ENCODE results near the gene SLC38A1.

The SLC38A1 gene

DNA sequence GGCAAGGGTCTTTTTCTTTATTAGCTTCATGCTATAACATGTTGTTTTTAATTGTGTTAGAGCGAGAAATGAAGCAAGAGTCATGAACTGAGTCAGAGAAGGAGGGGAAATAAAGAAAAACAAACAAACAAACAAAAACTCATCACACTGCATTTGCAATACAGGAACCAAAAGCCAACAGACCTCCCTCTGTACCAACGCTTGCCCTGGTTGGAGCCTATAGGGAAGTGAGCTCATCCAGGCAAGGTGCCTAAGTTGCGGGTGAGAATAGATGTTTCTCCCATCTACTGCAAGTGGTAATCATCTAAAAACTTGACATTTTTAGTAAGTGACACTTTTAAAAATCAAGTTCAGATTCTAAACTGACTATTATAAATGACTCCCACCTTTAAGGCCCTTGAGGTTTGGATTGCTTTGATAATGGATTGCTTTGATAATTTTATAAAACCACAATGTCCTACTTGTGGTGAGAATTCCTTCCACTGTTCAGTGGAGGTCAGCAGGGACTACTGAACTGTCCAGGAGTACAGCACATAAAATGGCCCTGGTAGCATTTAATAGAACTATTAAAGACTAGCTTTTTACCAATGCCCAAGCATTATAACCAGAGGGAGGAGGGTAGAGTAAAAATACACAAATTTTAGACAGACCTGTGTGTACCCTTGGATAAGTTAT, 31.3 kb downstream of the SLC38A1 start:
- no peaks in the 10 kb centered on the region for H3K4me1 ChIP-seq (ENCODE audit: control insufficient read depth in 5 of 5, insufficient read depth in 5 of 5, low read length in 5 of 5)
- no peaks in the 10 kb centered on the region for H3K9me3 ChIP-seq (ENCODE audit: control insufficient read depth in 5 of 5, low read length in 5 of 5)
- H3K27ac ChIP-seq (ENCODE audit: low read depth, low read length): no peak overlapping the region
- H3K4me3 ChIP-seq (ENCODE audit: low read depth in 1 of 5, low read length in 5 of 5): no peak overlapping the region
- no peaks in the 10 kb centered on the region for H3K36me3 ChIP-seq (ENCODE audit: control insufficient read depth in 5 of 5, insufficient read depth in 5 of 5, low read length in 5 of 5)
- no peaks in the 10 kb centered on the region for H3K27me3 ChIP-seq (ENCODE audit: control insufficient read depth in 5 of 5, insufficient read depth in 4 of 5, low read length in 5 of 5)
- H3K9ac ChIP-seq (ENCODE audit: low read length in 5 of 5): no peak overlapping the region

DNA sequence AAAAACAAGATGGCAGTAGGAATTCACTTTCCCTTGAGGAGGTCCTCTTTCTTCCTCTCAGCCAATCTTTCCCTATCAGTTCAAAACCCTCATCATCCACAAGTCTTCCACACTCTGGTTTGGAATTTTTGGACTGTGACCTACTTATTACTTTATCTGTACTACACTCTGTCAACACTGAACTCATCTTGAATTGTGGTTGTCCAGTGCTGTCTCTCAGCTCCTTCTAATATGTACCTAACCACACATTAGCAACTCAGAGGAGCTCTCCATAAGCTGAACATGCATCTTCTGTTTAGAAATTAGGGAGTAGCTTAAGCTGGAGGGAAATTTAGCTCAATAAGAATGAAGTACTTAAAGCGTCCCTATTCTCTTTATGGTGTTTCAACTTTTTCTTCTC, 34.8 kb downstream of the SLC38A1 start:
- no peak overlapping the region for H3K27ac ChIP-seq (ENCODE audit: low read depth, low read length)

DNA sequence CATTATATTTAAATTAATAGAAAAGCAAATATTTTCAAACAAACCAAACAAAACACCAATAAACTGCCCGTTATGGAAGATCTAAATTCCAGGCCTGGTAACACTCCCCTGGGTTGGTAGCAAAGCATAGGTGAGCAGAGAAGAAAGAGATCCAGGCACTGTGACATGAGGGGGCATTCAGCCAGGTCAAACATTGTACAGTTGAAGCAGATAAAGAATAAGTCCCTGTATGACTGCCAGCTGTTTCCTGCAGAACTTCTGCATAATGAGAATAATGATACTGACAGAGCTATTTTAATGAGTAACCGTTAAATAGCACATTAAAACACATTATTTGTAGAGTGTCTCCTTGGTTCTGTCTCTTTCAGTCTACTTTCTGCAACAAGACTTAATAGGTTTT, 35.4 kb downstream of the SLC38A1 start:
- Histone ChIP-seq H3K9ac (ENCODE audit: low read length in 5 of 5) (no peak overlapping the region), H3K4me3 (ENCODE audit: low read depth in 1 of 5, low read length in 5 of 5) (no peak overlapping the region), H3K9me3 (ENCODE audit: control insufficient read depth in 5 of 5, low read length in 5 of 5) (no peaks in the 10 kb centered on the region), H3K36me3 (ENCODE audit: control insufficient read depth in 5 of 5, insufficient read depth in 5 of 5, low read length in 5 of 5) (no peaks in the 10 kb centered on the region), H3K4me1 (ENCODE audit: control insufficient read depth in 5 of 5, insufficient read depth in 5 of 5, low read length in 5 of 5) (no peaks in the 10 kb centered on the region), H3K27me3 (ENCODE audit: control insufficient read depth in 5 of 5, insufficient read depth in 4 of 5, low read length in 5 of 5) (no peaks in the 10 kb centered on the region), H3K27ac (ENCODE audit: low read depth, low read length) (no peak overlapping the region)

More for the DNA sequence above, 34.8 kb downstream of the SLC38A1 start:
- no peaks in the 10 kb centered on the region for H3K9me3 ChIP-seq (ENCODE audit: control insufficient read depth in 5 of 5, low read length in 5 of 5)
- no peak overlapping the region for H3K9ac ChIP-seq (ENCODE audit: low read length in 5 of 5)
- no peaks in the 10 kb centered on the region for H3K27me3 ChIP-seq (ENCODE audit: control insufficient read depth in 5 of 5, insufficient read depth in 4 of 5, low read length in 5 of 5)
- no peak overlapping the region for H3K4me3 ChIP-seq (ENCODE audit: low read depth in 1 of 5, low read length in 5 of 5)
- no peaks in the 10 kb centered on the region for H3K36me3 ChIP-seq (ENCODE audit: control insufficient read depth in 5 of 5, insufficient read depth in 5 of 5, low read length in 5 of 5)
- H3K4me1 ChIP-seq (ENCODE audit: control insufficient read depth in 5 of 5, insufficient read depth in 5 of 5, low read length in 5 of 5): no peaks in the 10 kb centered on the region

DNA sequence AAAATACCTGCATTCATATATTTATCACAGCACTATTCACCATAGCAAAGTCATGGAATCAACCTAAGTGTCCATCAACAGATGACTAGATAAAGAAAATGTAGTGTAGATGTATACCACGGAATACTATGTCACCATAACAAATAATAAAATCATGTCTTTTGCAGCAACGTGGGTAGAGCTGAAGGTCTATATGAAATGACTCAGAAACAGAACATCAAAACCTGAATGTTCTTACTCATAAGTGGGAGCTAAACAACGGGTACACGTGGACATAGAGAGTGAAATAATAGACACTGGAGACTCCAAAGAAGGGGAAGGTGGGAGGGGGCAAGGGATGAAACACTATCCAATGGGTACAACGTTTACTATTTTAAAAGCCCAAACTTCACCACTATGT, 37.9 kb downstream of the SLC38A1 start:
- no peak overlapping the region for H3K9ac ChIP-seq (ENCODE audit: low read length in 5 of 5)
- no peak overlapping the region for H3K4me3 ChIP-seq (ENCODE audit: low read depth in 1 of 5, low read length in 5 of 5)
- H3K36me3 ChIP-seq (ENCODE audit: control insufficient read depth in 5 of 5, insufficient read depth in 5 of 5, low read length in 5 of 5): no peaks in the 10 kb centered on the region
- H3K9me3 ChIP-seq (ENCODE audit: control insufficient read depth in 5 of 5, low read length in 5 of 5): no peaks in the 10 kb centered on the region
- no peaks in the 10 kb centered on the region for H3K27me3 ChIP-seq (ENCODE audit: control insufficient read depth in 5 of 5, insufficient read depth in 4 of 5, low read length in 5 of 5)
- H3K4me1 ChIP-seq (ENCODE audit: control insufficient read depth in 5 of 5, insufficient read depth in 5 of 5, low read length in 5 of 5): peaks cover 0 to 8% (median 2%) of the 10 kb centered on the region in 5 donors
- H3K27ac ChIP-seq (ENCODE audit: low read depth, low read length): no peak overlapping the region

DNA sequence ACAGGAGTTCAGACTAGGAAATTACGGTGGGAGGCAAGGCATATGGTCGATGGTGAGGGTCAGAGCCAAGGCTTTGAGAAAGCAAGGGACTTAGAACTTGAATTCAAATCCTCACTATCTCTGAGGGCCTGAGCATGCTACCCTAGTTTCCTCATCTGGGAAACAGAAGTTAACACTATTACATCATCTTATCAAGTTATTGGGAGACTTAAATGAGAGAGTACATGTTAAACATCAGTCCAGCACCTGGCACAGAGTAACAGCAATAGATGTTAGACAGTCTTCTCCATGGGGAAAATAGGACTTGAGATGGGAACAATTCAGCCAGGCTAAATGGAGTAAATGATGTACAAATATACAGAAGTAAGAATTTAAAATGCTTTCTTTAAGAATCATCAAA, 38.5 kb downstream of the SLC38A1 start:
- no peak overlapping the region for H3K27ac ChIP-seq (ENCODE audit: low read depth, low read length)

DNA sequence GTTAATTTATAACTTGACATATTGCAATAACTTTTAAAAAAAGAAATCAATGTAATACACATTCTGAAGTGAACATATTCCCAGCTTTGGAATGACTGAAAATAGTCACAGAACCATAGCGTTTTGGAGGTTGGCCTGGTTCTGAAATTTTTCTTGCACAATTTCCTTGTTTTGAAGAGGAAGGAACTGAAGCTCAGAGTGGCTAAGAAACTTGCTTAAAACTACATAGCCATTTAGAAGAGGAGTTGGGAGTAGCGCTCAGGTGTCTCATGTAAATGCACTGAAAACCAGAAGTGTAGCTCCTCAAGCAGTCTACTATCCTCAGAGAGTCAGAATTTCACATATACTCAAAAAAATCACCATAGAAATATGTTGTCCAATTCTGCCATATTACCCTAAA, 41.2 kb downstream of the SLC38A1 start:
- no peak overlapping the region for H3K27ac ChIP-seq (ENCODE audit: low read depth, low read length)
- H3K9me3 ChIP-seq (ENCODE audit: control insufficient read depth in 5 of 5, low read length in 5 of 5): no peaks in the 10 kb centered on the region
- H3K4me3 ChIP-seq (ENCODE audit: low read depth in 1 of 5, low read length in 5 of 5): no peak overlapping the region
- H3K4me1 ChIP-seq (ENCODE audit: control insufficient read depth in 5 of 5, insufficient read depth in 5 of 5, low read length in 5 of 5): peaks cover 0 to 13% (median 6%) of the 10 kb centered on the region in 5 donors
- H3K9ac ChIP-seq (ENCODE audit: low read length in 5 of 5): no peak overlapping the region
- no peaks in the 10 kb centered on the region for H3K36me3 ChIP-seq (ENCODE audit: control insufficient read depth in 5 of 5, insufficient read depth in 5 of 5, low read length in 5 of 5)
- no peaks in the 10 kb centered on the region for H3K27me3 ChIP-seq (ENCODE audit: control insufficient read depth in 5 of 5, insufficient read depth in 4 of 5, low read length in 5 of 5)

More for the DNA sequence above, 38.5 kb downstream of the SLC38A1 start:
- Histone ChIP-seq H3K4me1 (ENCODE audit: control insufficient read depth in 5 of 5, insufficient read depth in 5 of 5, low read length in 5 of 5) (peaks cover 0 to 8% (median 2%) of the 10 kb centered on the region in 5 donors), H3K27me3 (ENCODE audit: control insufficient read depth in 5 of 5, insufficient read depth in 4 of 5, low read length in 5 of 5) (no peaks in the 10 kb centered on the region), H3K4me3 (ENCODE audit: low read depth in 1 of 5, low read length in 5 of 5) (no peak overlapping the region), H3K36me3 (ENCODE audit: control insufficient read depth in 5 of 5, insufficient read depth in 5 of 5, low read length in 5 of 5) (no peaks in the 10 kb centered on the region), H3K9ac (ENCODE audit: low read length in 5 of 5) (no peak overlapping the region), H3K9me3 (ENCODE audit: control insufficient read depth in 5 of 5, low read length in 5 of 5) (no peaks in the 10 kb centered on the region)

DNA sequence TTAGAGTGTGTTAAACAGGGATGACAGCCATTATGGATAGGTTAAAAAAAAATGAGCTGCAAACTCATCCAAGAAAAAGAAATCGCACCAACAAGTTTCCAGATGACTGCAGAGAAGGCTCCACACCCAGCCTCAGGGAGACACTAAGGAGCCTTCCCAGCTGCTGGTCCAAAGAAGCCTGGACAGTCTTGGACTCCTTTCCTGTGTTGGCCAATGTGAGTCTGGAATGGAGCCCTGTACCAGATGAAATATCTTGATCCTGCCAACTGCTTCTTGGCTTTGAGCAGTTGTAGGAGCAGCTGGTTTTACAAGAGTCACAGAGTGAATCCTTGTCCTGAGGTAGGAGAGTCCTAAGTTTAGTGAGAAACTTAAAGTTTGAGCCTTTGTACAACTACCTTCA, 44.5 kb downstream of the SLC38A1 start:
- H3K27ac ChIP-seq (ENCODE audit: low read depth, low read length): no peak overlapping the region
- peaks cover 0 to 4% (median 0%) of the 10 kb centered on the region in 5 donors for H3K27me3 ChIP-seq (ENCODE audit: control insufficient read depth in 5 of 5, insufficient read depth in 4 of 5, low read length in 5 of 5)
- no peaks in the 10 kb centered on the region for H3K36me3 ChIP-seq (ENCODE audit: control insufficient read depth in 5 of 5, insufficient read depth in 5 of 5, low read length in 5 of 5)
- H3K4me1 ChIP-seq (ENCODE audit: control insufficient read depth in 5 of 5, insufficient read depth in 5 of 5, low read length in 5 of 5): peaks cover 0 to 18% (median 11%) of the 10 kb centered on the region in 5 donors
- no peak overlapping the region for H3K4me3 ChIP-seq (ENCODE audit: low read depth in 1 of 5, low read length in 5 of 5)
- no peaks in the 10 kb centered on the region for H3K9me3 ChIP-seq (ENCODE audit: control insufficient read depth in 5 of 5, low read length in 5 of 5)
- no peak overlapping the region for H3K9ac ChIP-seq (ENCODE audit: low read length in 5 of 5)

DNA sequence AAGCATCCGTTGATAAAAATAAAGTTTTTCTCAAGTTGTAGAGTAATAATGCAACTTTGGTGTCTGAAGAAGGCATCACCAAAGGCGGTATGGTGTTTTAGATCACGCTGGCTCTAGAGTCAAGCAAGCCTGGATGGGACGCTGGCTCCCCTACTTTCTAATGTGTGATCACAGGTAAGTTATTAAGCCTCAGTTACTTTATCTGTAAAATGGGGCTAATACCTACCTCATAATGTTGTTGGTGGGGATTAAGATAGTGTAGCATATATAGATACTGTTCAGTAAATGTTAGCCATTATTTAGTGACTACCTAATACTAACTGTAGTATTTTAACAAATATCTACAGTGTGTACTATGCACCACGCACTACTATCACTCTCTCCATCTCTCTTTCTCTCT, 45.8 kb downstream of the SLC38A1 start:
- Histone ChIP-seq H3K4me3 (ENCODE audit: low read depth in 1 of 5, low read length in 5 of 5) (no peak overlapping the region), H3K9me3 (ENCODE audit: control insufficient read depth in 5 of 5, low read length in 5 of 5) (no peaks in the 10 kb centered on the region), H3K27me3 (ENCODE audit: control insufficient read depth in 5 of 5, insufficient read depth in 4 of 5, low read length in 5 of 5) (peaks cover 0 to 4% (median 0%) of the 10 kb centered on the region in 5 donors), H3K27ac (ENCODE audit: low read depth, low read length) (no peak overlapping the region), H3K4me1 (ENCODE audit: control insufficient read depth in 5 of 5, insufficient read depth in 5 of 5, low read length in 5 of 5) (peaks cover 0 to 18% (median 11%) of the 10 kb centered on the region in 5 donors), H3K9ac (ENCODE audit: low read length in 5 of 5) (no peak overlapping the region), H3K36me3 (ENCODE audit: control insufficient read depth in 5 of 5, insufficient read depth in 5 of 5, low read length in 5 of 5) (no peaks in the 10 kb centered on the region)

DNA sequence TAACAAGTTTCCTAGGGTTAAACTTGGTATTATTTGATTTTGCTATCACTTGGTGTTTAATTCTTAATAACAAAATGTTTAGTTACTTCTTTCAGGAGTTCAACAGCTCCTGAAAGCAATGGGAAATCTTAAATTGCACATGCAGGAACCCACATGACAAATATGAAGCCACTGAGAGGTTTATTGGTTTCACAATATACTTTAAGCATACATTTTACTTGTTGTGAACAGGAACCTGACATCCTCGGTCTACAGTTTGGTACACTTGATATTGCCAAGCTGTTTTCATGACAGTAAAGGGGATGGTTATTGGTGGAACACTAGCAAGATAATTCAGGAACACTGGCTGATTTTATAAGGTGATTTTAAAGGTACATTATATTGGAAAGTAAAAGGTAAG, 46.2 kb downstream of the SLC38A1 start:
- H3K4me1 ChIP-seq (ENCODE audit: control insufficient read depth in 5 of 5, insufficient read depth in 5 of 5, low read length in 5 of 5): peaks cover 0 to 19% (median 11%) of the 10 kb centered on the region in 5 donors
- H3K36me3 ChIP-seq (ENCODE audit: control insufficient read depth in 5 of 5, insufficient read depth in 5 of 5, low read length in 5 of 5): no peaks in the 10 kb centered on the region
- H3K27me3 ChIP-seq (ENCODE audit: control insufficient read depth in 5 of 5, insufficient read depth in 4 of 5, low read length in 5 of 5): peaks cover 0 to 4% (median 0%) of the 10 kb centered on the region in 5 donors
- no peak overlapping the region for H3K4me3 ChIP-seq (ENCODE audit: low read depth in 1 of 5, low read length in 5 of 5)
- no peak overlapping the region for H3K9ac ChIP-seq (ENCODE audit: low read length in 5 of 5)
- H3K27ac ChIP-seq (ENCODE audit: low read depth, low read length): no peak overlapping the region
- no peaks in the 10 kb centered on the region for H3K9me3 ChIP-seq (ENCODE audit: control insufficient read depth in 5 of 5, low read length in 5 of 5)

DNA sequence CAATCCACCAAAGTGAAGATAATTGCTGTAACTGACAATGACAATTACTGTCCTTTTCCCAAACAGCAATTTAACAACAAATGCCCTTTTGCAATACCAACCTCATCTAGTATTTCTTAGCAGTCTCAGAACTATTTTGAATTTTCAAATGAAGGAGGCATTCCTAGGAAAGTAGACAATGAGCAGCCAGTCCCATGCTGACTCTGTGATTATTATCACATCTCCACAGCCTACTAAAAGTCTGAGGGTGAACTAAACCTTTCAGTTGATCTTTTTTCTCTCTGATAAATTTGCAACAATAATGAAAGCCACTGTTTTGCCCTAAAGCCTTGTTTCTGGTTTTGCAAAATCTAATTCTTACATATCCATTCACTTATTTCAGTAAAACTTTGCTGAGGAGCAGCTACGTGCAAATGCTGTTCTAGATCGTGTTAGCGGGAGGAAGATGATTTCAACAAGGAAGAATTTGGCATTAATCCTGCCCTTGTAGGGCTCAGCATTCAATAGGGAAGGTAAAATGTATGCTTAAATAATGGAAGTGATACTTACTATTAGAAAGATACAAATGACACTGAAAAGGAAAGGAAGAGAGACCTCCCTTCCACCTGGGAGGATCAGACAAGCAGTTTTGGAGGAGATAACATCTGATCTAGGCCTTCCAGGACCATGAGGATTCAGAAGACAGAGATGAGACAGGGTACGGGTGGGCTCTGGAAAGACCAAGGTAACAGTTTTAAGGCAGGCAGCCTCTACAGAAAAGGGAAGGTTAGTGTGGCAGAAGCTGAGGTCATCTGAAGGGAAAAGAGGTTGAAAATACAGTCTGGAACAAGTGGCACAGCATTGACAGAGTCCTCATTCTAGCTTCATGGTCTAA, 47.4 kb downstream of the SLC38A1 start:
- Histone ChIP-seq H3K27ac (ENCODE audit: low read depth, low read length) (no peak overlapping the region), H3K36me3 (ENCODE audit: control insufficient read depth in 5 of 5, insufficient read depth in 5 of 5, low read length in 5 of 5) (no peaks in the 10 kb centered on the region), H3K27me3 (ENCODE audit: control insufficient read depth in 5 of 5, insufficient read depth in 4 of 5, low read length in 5 of 5) (peaks cover 0 to 4% (median 0%) of the 10 kb centered on the region in 5 donors), H3K4me1 (ENCODE audit: control insufficient read depth in 5 of 5, insufficient read depth in 5 of 5, low read length in 5 of 5) (peaks cover 0 to 21% (median 11%) of the 10 kb centered on the region in 5 donors), H3K9me3 (ENCODE audit: control insufficient read depth in 5 of 5, low read length in 5 of 5) (no peaks in the 10 kb centered on the region), H3K9ac (ENCODE audit: low read length in 5 of 5) (no peak overlapping the region), H3K4me3 (ENCODE audit: low read depth in 1 of 5, low read length in 5 of 5) (no peak overlapping the region)

Measured in subcutaneous abdominal adipose tissue (tissue), 5 donors.